A172 (cell line): Measurements from ENCODE around the gene C1orf74. TPM values are rescaled to one million over a fixed set of nuclear protein-coding genes. Genes with fewer than 3 reads are reported as not detected.

Experiments
- DNase-seq: peaks from one replicate; pipeline ENCODE4 v3.0.0-alpha.2; 2015; ENCODE audit warnings: low spot score
- total RNA-seq: library from RNA; depleted of rRNA; stranded (reverse); fragments of >200 nt; shearing (Covaris generic); gene quantifications from 2 replicates; pipeline ENCODE4 v1.2.3, GENCODE V29; 2014

Gene C1orf74
- total RNA-seq, 1 experiment from 2014 or later, result 5.0 TPM

DNA sequence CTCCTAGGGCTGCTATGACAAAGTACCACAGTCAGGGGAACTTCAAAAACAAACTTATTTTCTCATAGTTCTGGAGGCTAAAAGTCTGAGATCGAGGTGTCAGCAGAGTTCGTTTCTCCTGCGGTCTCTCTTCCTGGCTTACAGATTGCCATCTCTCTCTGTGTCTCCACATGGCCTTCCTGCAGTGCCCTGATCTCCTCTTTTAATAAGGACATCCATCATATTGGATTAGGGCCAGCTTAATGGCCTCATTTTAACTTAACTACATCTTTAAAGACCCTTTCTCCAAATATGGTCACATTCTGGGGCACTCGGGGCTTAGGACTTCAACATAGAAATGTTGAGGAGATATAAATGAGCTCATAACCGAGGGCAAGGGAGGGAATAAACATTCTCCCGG lies 12.2 kb downstream of the C1orf74 start:
- no peak for DNase-seq

- DNase-seq, result no peak
These were observed 13.5 kb downstream of the C1orf74 start for GRCh38 chr1:209770636-209771415.

DNA sequence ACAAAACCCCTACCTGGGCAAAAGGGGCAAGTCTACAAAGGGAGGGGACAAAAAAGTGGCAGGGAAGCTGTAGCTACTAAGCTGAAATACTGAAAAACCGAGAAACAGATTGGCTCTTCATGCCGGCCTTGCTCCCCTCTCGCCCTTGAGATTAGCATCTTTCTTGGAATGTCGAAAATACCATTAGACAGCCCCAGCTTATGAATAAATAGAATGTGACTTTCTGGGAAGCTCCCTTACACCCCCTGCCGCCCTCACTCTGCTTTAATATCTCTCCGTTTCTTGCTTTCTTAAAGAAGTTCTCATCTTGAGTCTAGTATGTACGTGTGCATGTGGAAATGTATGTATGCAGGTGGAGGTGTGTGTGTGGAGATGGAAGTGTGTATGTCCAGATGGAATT lies 14.4 kb downstream of the C1orf74 start:
- DNase-seq, result peak; percentile 16

- peak; percentile 94 for DNase-seq
These were observed 15.0 kb downstream of the C1orf74 start for GRCh38 chr1:209769171-209769904.

- DNase-seq, result no peak
These were observed 16.0 kb downstream of the C1orf74 start for GRCh38 chr1:209768354-209768774.

GRCh38 chr1:209767706-209768105 lies 16.7 kb downstream of the C1orf74 start:
- DNase-seq, result no peak

GRCh38 chr1:209767096-209767495 lies 17.3 kb downstream of the C1orf74 start:
- no peak for DNase-seq

- DNase-seq, result no peak
These were observed 18.3 kb downstream of the C1orf74 start for GRCh38 chr1:209766051-209766450.

DNA sequence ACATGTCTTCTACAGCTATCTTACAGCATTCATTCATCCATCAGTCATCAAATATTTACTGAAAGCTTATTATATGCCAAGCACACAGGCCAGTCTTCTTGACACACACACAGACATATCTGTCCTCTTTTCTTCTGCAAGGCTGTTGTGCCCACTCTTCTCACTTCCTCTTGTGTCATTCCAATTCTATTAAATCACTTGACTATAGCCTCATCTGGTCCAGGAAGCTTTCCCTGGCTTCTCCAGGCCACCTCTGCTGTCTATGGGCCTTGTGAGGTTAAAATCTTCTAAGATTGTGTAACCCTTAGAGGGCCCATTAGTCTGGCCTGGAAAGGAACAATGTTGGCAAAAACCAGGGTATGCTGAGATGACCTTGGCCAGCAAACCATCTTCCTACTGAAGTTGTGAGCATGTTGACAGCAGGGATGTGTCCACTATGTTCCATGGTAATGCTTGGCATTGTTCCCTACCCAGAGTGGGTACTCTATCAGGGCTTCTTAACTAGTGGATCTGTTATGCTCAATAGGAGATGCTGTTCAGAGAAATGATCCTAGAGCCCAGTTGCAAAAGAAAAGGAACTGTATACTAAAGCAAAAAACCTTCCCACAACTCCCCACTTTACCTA lies 23.2 kb downstream of the C1orf74 start:
- no peak for DNase-seq

- DNase-seq, result no peak
These were observed 24.5 kb downstream of the C1orf74 start for GRCh38 chr1:209759829-209760359.

GRCh38 chr1:209758400-209758799 lies 26.0 kb downstream of the C1orf74 start:
- DNase-seq, result no peak

GRCh38 chr1:209756615-209757445 lies 27.5 kb downstream of the C1orf74 start:
- no peak for DNase-seq

DNA sequence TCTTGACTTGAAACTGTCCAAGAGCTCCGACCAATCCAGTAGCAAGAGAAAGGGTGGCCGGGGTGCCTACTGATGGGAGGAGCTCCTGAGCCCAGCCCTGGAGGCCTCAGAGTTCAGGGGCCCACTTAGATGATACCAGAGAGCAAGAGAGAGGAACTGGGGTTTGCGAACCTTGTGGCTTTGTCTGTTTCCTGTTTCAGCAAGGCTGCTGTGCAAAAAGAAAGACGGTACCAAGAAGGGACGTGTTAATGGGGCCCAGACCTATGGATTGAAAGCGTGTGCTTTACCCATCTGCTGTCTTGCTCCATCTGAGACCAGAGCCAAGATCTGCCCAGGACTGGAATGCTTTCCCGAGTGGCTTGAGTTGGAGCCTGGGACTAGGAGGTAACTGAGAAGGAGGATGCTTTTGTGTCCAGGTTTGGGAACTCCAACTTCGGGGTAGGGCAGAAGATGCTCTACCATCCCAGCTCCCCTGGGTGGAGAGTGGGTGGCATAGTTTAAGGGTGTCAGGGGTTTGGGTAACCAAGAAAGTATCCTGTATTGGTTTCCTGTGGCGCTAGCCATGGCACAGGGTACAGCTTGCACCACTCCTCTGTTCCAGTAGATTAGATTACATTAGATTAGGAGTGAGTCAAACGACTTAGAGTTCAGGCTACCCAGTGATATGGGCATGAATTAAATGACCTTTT lies 28.3 kb downstream of the C1orf74 start, which contains the start of gene TRAF3IP3:
Gene TRAF3IP3 (plus strand): TSS at position 128 of the 689 bp plus-strand sequence. CDS start 3,987 bp downstream, outside the sequence.
- no peak for DNase-seq

GRCh38 chr1:209755256-209755655 lies 29.1 kb downstream of the C1orf74 start:
- no peak for DNase-seq

DNA sequence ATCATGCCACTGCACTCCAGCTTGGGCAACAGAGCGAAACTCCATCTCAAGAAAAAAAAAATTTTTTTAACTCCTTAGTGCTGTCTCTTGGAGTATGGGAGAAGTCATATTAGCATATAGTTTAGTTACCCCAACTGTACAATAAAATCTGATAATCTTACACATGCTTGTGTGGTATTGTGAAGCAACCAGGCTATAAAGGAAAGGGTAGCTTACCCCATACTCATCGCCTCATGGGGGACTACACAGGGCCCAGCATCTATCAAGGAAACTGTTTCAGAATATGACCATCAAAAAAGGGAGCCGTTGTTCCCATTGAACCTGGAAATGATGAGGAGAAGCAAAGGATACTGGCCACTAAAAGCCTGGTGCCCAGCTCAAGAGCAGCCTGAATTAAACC lies 31.5 kb downstream of the C1orf74 start:
- no peak for DNase-seq

GRCh38 chr1:209751627-209752231 lies 32.6 kb downstream of the C1orf74 start:
- DNase-seq, result no peak

GRCh38 chr1:209749670-209750323 lies 34.6 kb downstream of the C1orf74 start:
- DNase-seq, result no peak

DNA sequence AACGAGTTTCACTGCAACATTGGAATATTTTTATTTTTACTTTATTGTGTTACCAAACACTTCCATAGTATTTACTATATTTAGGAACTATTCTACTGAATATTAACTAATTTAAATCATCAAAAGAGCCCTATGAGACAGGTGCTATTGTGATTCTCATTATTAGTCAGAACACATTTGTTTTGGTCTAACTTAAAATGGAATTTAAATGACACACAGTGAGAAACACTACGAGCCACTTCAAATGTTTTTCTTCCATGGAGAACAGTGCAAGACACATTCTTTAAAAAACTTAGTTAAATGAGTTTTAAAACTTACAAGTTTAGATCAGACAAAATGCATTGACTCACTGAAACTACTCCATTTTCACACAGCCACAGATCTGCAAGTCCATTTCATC lies 35.2 kb downstream of the C1orf74 start:
- DNase-seq, result no peak

DNA sequence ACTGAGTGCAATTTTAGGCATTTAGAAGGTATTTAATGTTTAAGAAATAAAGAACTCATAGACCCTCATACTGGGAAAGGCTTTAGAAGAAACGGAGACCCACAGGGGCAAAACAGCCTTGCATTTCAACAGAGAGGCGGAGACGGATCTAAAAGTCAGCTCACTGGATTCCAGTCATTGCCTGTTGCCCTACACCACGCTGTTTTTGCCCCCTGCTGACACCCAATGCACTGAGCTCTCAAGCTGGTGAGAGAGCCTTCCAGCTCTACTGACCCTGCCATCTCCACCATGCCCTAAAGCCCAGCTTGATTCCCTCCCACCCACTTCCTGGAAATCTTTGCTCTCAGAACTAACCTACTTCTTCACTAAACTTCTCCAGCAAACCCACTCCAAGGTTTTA lies 35.7 kb downstream of the C1orf74 start:
- no peak for DNase-seq
